ENCODE measurements around the gene SHLD2. TPM values are rescaled to one million over a fixed set of nuclear protein-coding genes. Genes with fewer than 3 reads are reported as not detected.
"Not testable (repeated sequence)": the region's sequence is repeated elsewhere in the genome, so short reads cannot be mapped to it uniquely, and the experiment has no call there.

The SHLD2 gene
- total RNA-seq, 2 donors from 2014 or later = 35.1 to 35.8 TPM

- DNase-seq (ENCODE audit: low spot score); intact Hi-C loops (cut with DNase I): not testable (repeated sequence)
Observed at GRCh38 chr10:87132176-87132575, 37.2 kb downstream of the SHLD2 start.

GRCh38 chr10:87133936-87134335 is 38.9 kb downstream of the SHLD2 start:
- DNase-seq (ENCODE audit: low spot score); intact Hi-C loops (cut with DNase I): not testable (repeated sequence)

GRCh38 chr10:87134440-87134839 is 39.4 kb downstream of the SHLD2 start:
- intact Hi-C loops (cut with DNase I) = not testable (repeated sequence)

GRCh38 chr10:87137478-87137877 is 42.5 kb downstream of the SHLD2 start:
- DNase-seq (ENCODE audit: low spot score) = not testable (repeated sequence)

More at GRCh38 chr10:87134440-87134839, 39.4 kb downstream of the SHLD2 start:
- not testable (repeated sequence) for DNase-seq (ENCODE audit: low spot score)

GRCh38 chr10:87142230-87143108 is 47.5 kb downstream of the SHLD2 start:
- intact Hi-C loops (cut with DNase I); DNase-seq (ENCODE audit: low spot score): not testable (repeated sequence)

More at GRCh38 chr10:87137478-87137877, 42.5 kb downstream of the SHLD2 start:
- intact Hi-C loops (cut with DNase I) = not testable (repeated sequence)

GRCh38 chr10:87143109-87143418 is 48.1 kb downstream of the SHLD2 start:
- intact Hi-C loops (cut with DNase I); DNase-seq (ENCODE audit: low spot score): not testable (repeated sequence)

- intact Hi-C loops (cut with DNase I); DNase-seq (ENCODE audit: low spot score): not testable (repeated sequence)
Observed at GRCh38 chr10:87145598-87145997, 50.6 kb downstream of the SHLD2 start.

- DNase-seq (ENCODE audit: low spot score); intact Hi-C loops (cut with DNase I): not testable (repeated sequence)
Observed at GRCh38 chr10:87149020-87149609, 54.1 kb downstream of the SHLD2 start.

- intact Hi-C loops (cut with DNase I); DNase-seq (ENCODE audit: low spot score): not testable (repeated sequence)
Observed at GRCh38 chr10:87151516-87151915, 56.5 kb downstream of the SHLD2 start.

GRCh38 chr10:87156841-87157240 is 61.8 kb downstream of the SHLD2 start:
- intact Hi-C loops (cut with DNase I) = not testable (repeated sequence)

GRCh38 chr10:87157821-87158220 is 62.8 kb downstream of the SHLD2 start:
- intact Hi-C loops (cut with DNase I); DNase-seq (ENCODE audit: low spot score): not testable (repeated sequence)

More at GRCh38 chr10:87156841-87157240, 61.8 kb downstream of the SHLD2 start:
- DNase-seq (ENCODE audit: low spot score) = not testable (repeated sequence)

- intact Hi-C loops (cut with DNase I); DNase-seq (ENCODE audit: low spot score): not testable (repeated sequence)
Observed at GRCh38 chr10:87162703-87163293, 67.8 kb downstream of the SHLD2 start.

- DNase-seq (ENCODE audit: low spot score); intact Hi-C loops (cut with DNase I): not testable (repeated sequence)
Observed at GRCh38 chr10:87163414-87163813, 68.4 kb downstream of the SHLD2 start.

GRCh38 chr10:87169857-87170256 is 74.9 kb downstream of the SHLD2 start:
- intact Hi-C loops (cut with DNase I); DNase-seq (ENCODE audit: low spot score): not testable (repeated sequence)

GRCh38 chr10:87170705-87171104 is 75.7 kb downstream of the SHLD2 start:
- intact Hi-C loops (cut with DNase I); DNase-seq (ENCODE audit: low spot score): not testable (repeated sequence)

- DNase-seq (ENCODE audit: low spot score); intact Hi-C loops (cut with DNase I): not testable (repeated sequence)
Observed at GRCh38 chr10:87171670-87172069, 76.7 kb downstream of the SHLD2 start.

- intact Hi-C loops (cut with DNase I); DNase-seq (ENCODE audit: low spot score): not testable (repeated sequence)
Observed at GRCh38 chr10:87172178-87172577, 77.2 kb downstream of the SHLD2 start.

GRCh38 chr10:87177587-87177986 is 82.6 kb downstream of the SHLD2 start:
- intact Hi-C loops (cut with DNase I); DNase-seq (ENCODE audit: low spot score): not testable (repeated sequence)

GRCh38 chr10:87184421-87184820 is 89.4 kb downstream of the SHLD2 start:
- intact Hi-C loops (cut with DNase I); DNase-seq (ENCODE audit: low spot score): not testable (repeated sequence)

GRCh38 chr10:87186016-87186415 is 91.0 kb downstream of the SHLD2 start:
- DNase-seq (ENCODE audit: low spot score); intact Hi-C loops (cut with DNase I): not testable (repeated sequence)
